Activated T-helper 17 cell treated with anti-CD3 and anti-CD28 coated beads, Interleukin-2, amount 50 U/mL, for 72 hours (primary cell): ENCODE measurements around the gene MB21D2. TPM values are rescaled to one million over a fixed set of nuclear protein-coding genes. Genes with fewer than 3 reads are reported as not detected.

Experiments used
- ATAC-seq: fragments of 150-1000 bp; cut with Tn5 transposase; replicated peaks from 2 replicates; pipeline ENCODE4 v1.10.0; 2021; ENCODE audit warnings: mild to moderate bottlenecking, moderate library complexity
- H3K27ac Mint-ChIP-seq: one replicate; pipeline ENCODE4 v1.8.0; 2022; ENCODE audit warnings: mixed read lengths
- H3K27me3 Mint-ChIP-seq: one replicate; pipeline ENCODE4 v1.8.0; 2022; ENCODE audit warnings: mixed read lengths
- H3K36me3 Mint-ChIP-seq: one replicate; pipeline ENCODE4 v1.8.0; 2022; ENCODE audit warnings: low read depth, mild to moderate bottlenecking, mixed read lengths
- H3K4me1 Mint-ChIP-seq: one replicate; pipeline ENCODE4 v1.8.0; 2022; ENCODE audit warnings: mixed read lengths
- H3K4me3 Mint-ChIP-seq: one replicate; pipeline ENCODE4 v1.8.0; 2022; ENCODE audit warnings: mild to moderate bottlenecking, mixed read lengths
- H3K9me3 Mint-ChIP-seq: one replicate; pipeline ENCODE4 v1.8.0; 2022; ENCODE audit warnings: mixed read lengths
- total RNA-seq, 2 donors: library from RNA; stranded (reverse); gene quantifications; one replicate each; pipeline ENCODE4 v1.2.3, GENCODE V29; 2022

MB21D2 gene
- total RNA-seq, 2 donors from 2014 or later, result 13.4 to 13.9 TPM

GRCh38 chr3:192890347-192891335, 27.0 kb downstream of the MB21D2 start:
- Mint-ChIP-seq H3K9me3 (no peaks in the 10 kb centered on the region), H3K27me3 (peaks cover 7% of the 10 kb centered on the region), H3K4me1 (peaks cover 40% of the 10 kb centered on the region), H3K4me3 (peak overlapping the region; percentile 75), H3K27ac (peak overlapping the region; percentile 76), H3K36me3 (peaks cover 12% of the 10 kb centered on the region)
- peak; percentile 12 for ATAC-seq

DNA sequence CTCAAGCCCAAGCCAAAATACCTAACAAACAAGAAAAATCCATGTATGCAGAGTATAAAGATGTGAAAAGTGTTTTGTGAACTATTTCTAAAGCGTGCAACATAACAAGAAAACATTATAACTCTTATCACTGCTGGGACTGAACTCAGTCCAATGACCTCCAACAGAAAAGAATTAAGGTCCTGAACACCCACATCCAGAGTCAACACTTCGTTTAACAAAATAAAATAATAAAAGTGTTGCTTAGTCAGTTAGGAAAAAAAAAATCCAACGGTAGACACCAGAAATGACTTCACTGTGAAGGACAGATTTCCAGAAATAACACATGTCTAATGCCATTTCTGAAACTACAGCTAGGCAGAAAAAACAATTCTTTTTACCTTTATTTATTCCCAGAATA, 28.0 kb downstream of the MB21D2 start:
- H3K9me3 Mint-ChIP-seq, result no peaks in the 10 kb centered on the region
- peaks cover 41% of the 10 kb centered on the region for H3K4me1 Mint-ChIP-seq
- H3K4me3 Mint-ChIP-seq, result peak overlapping the region; percentile 75
- H3K27me3 Mint-ChIP-seq, result peaks cover under 1% of the 10 kb centered on the region
- peaks cover 16% of the 10 kb centered on the region for H3K36me3 Mint-ChIP-seq
- ATAC-seq, result no peak
- H3K27ac Mint-ChIP-seq, result peak overlapping the region; percentile 76

DNA sequence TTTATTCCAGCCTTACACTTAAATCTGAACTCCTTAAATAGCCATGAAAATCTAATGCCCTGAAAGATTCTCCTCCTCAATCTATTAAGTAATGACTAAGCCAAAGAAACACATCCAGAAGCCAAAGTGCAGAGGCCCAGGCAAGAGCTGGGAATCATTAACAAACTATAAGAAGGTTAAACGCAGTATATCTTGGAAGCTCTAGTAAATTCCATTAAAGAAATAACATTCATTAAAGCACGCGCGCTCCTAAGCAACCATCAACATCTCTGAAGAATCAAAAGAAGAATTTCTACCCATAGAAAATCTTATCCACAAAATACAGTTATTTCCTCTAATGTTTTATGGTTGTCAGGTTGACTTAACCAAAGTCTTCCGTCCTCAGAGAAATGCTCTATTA, 29.5 kb downstream of the MB21D2 start:
- Mint-ChIP-seq H3K4me1 (peaks cover 33% of the 10 kb centered on the region), H3K27me3 (no peaks in the 10 kb centered on the region), H3K36me3 (peaks cover 15% of the 10 kb centered on the region), H3K4me3 (peak overlapping the region; percentile 75), H3K27ac (peak overlapping the region; percentile 96), H3K9me3 (no peaks in the 10 kb centered on the region)
- no peak for ATAC-seq

- Mint-ChIP-seq H3K9me3 (no peaks in the 10 kb centered on the region), H3K36me3 (peaks cover 11% of the 10 kb centered on the region), H3K4me1 (peaks cover 33% of the 10 kb centered on the region), H3K27ac (peak overlapping the region; percentile 96), H3K4me3 (peak overlapping the region; percentile 75), H3K27me3 (no peaks in the 10 kb centered on the region)
- ATAC-seq, result peak; percentile 39
Measured at GRCh38 chr3:192887701-192888100, 30.0 kb downstream of the MB21D2 start.

- peak; percentile 69 for ATAC-seq
- H3K27me3 Mint-ChIP-seq, result no peaks in the 10 kb centered on the region
- H3K36me3 Mint-ChIP-seq, result peaks cover 11% of the 10 kb centered on the region
- no peaks in the 10 kb centered on the region for H3K9me3 Mint-ChIP-seq
- peaks cover 31% of the 10 kb centered on the region for H3K4me1 Mint-ChIP-seq
- peak overlapping the region; percentile 75 for H3K4me3 Mint-ChIP-seq
- H3K27ac Mint-ChIP-seq, result peak overlapping the region; percentile 96
Measured at GRCh38 chr3:192887047-192887446, 30.6 kb downstream of the MB21D2 start.

DNA sequence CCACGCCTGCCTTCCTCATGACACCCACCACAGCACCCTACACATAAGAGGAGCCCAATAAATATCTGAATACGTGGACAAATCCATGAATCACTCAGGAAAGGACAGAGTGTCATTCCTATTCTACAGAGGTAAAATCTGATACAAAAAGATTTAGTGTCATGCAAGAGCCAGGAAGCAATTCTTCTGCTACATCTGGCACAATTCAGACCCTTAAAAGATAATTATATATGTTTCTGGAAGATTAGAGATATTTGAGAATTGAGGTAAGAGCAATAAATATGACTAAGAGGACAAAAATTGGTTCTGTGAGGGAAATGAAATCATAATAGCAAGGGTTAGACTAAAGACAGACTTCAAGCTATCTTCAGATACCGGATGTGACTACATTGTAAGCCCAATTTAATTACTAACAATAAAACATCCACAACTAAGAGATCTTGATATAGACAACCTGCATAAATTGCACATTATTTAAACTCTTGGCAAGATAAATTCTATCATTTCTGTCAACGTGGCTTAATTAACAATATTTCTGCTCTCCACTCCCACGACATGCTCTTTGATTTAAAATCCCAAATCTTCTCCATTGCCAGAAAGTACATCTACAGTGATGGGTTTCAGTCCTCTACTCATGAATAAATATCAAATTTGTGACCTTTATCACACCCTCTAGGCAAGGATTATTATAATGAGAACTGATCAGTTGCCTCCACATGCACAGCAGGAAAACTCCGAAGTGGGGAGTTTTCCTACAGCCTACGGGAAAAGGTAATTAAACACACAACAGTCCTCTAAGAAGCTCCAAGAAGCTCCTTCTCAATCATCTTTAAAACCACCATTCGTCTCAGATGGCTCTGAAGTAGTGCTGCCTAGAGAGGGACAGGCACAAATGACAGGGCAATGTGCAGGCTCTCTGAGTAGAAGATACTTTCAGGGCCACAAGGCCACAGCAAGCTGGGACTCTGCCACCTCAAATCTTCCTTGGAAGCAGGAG, 32.6 kb downstream of the MB21D2 start:
- Mint-ChIP-seq H3K9me3 (no peaks in the 10 kb centered on the region), H3K4me3 (peak overlapping the region; percentile 75), H3K36me3 (peaks cover 11% of the 10 kb centered on the region), H3K4me1 (peaks cover 24% of the 10 kb centered on the region), H3K27ac (peak overlapping the region; percentile 96), H3K27me3 (no peaks in the 10 kb centered on the region)
- ATAC-seq, result no peak

- no peaks in the 10 kb centered on the region for H3K27me3 Mint-ChIP-seq
- ATAC-seq, result no peak
- no peak overlapping the region for H3K27ac Mint-ChIP-seq
- H3K4me3 Mint-ChIP-seq, result no peak overlapping the region
- peaks cover 20% of the 10 kb centered on the region for H3K36me3 Mint-ChIP-seq
- H3K4me1 Mint-ChIP-seq, result peaks cover 18% of the 10 kb centered on the region
- H3K9me3 Mint-ChIP-seq, result no peaks in the 10 kb centered on the region
Measured at GRCh38 chr3:192883512-192883911, 34.1 kb downstream of the MB21D2 start.

DNA sequence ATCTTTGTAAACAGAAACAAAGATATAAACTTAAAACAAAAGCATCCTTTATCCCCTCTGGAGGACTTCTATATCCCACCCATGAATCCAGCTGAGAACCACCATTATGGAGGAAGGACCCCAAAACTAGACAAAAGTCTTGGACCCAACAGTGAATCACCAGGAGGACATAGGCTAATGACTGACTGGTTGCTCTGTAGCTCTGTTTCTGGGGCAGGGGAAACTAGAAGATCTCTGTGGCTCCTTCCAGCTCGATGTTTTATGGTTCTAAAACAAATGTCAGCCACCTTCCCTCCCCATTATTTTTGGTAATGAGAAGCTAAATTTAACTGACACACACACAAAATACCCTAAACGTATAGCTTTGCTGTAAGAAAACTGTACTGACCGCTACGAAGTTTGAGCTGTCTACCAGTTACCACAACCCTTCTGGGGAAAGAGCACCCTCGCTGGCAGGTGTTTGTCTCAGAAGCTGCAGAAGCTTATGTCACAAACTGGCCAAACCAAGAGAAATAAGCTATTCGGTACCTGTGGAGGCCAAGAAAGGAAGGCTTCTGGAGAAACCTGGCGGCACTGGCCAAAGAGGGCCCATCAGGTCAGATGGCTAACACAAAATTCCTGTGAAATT, 36.4 kb downstream of the MB21D2 start:
- no peak for ATAC-seq
- no peaks in the 10 kb centered on the region for H3K9me3 Mint-ChIP-seq
- no peak overlapping the region for H3K4me3 Mint-ChIP-seq
- H3K4me1 Mint-ChIP-seq, result peaks cover 15% of the 10 kb centered on the region
- no peaks in the 10 kb centered on the region for H3K27me3 Mint-ChIP-seq
- peaks cover 20% of the 10 kb centered on the region for H3K36me3 Mint-ChIP-seq
- H3K27ac Mint-ChIP-seq, result no peak overlapping the region

DNA sequence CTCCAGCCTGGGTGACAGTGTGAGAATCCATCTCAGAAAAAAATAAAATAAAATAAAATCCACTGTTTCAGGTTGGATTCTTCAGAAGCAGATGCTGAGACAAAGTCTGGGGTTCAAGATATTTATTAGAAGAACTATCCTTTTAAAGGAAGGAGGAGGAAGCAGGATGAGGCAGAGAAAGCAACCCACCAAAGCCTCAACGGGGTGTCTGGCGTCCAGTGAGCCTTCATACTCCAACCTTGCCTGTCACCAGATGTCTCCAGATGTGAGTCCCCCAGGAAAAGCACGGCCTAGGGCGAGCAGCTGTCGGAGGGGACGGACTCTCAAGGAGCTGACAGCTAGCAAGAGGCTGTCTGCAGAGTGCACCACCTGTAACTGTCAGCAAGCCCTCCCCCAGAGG, 37.3 kb downstream of the MB21D2 start:
- ATAC-seq, result no peak
- H3K4me1 Mint-ChIP-seq, result peaks cover 15% of the 10 kb centered on the region
- peaks cover 17% of the 10 kb centered on the region for H3K36me3 Mint-ChIP-seq
- no peak overlapping the region for H3K4me3 Mint-ChIP-seq
- no peaks in the 10 kb centered on the region for H3K27me3 Mint-ChIP-seq
- no peak overlapping the region for H3K27ac Mint-ChIP-seq
- no peaks in the 10 kb centered on the region for H3K9me3 Mint-ChIP-seq

DNA sequence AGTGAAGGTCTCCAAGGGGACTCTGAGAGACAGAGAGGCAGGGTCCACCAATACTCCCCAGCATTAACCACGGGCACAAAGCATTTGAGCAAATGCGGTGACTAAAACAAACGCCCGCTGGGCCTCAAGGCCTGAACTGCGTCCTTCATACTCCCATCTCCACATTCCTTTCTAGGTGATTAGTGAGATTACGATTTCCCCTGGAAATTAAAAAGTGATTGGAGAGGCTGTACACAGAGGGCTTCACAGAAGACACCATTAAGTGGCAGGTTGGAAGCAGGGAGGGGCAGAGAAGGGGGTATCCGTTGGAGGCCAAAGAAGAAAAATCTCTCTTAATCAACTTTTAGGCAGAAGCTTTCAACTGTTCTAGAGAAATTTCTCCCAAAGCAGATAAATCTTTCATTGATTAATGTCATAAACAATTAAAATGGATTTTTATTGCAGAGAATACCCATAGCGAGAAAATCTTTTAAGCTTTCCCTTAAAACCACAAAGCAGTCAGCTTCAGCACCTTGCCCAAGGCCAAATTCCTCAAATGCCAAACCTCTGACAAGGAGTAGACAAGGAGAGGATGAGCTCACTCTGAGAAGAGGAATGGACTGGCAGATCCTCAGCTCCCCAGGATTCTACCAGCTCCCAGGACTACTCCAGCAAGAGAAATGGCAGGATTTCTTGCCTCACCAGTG, 38.2 kb downstream of the MB21D2 start:
- peaks cover 17% of the 10 kb centered on the region for H3K4me1 Mint-ChIP-seq

GRCh38 chr3:192875971-192876565, 41.6 kb downstream of the MB21D2 start:
- no peak overlapping the region for H3K4me3 Mint-ChIP-seq
- H3K36me3 Mint-ChIP-seq, result peaks cover 9% of the 10 kb centered on the region
- H3K27ac Mint-ChIP-seq, result no peak overlapping the region
- H3K27me3 Mint-ChIP-seq, result peaks cover 3% of the 10 kb centered on the region
- ATAC-seq, result peak; percentile 18
- no peaks in the 10 kb centered on the region for H3K9me3 Mint-ChIP-seq
- H3K4me1 Mint-ChIP-seq, result peaks cover 31% of the 10 kb centered on the region

More for the DNA sequence above, 38.2 kb downstream of the MB21D2 start:
- ATAC-seq, result no peak
- Mint-ChIP-seq H3K36me3 (peaks cover 9% of the 10 kb centered on the region), H3K27ac (no peak overlapping the region), H3K4me3 (no peak overlapping the region), H3K9me3 (no peaks in the 10 kb centered on the region), H3K27me3 (peaks cover under 1% of the 10 kb centered on the region)

GRCh38 chr3:192870822-192871221, 46.8 kb downstream of the MB21D2 start:
- ATAC-seq, result no peak
- H3K4me3 Mint-ChIP-seq, result no peak overlapping the region
- H3K4me1 Mint-ChIP-seq, result peaks cover 36% of the 10 kb centered on the region
- H3K9me3 Mint-ChIP-seq, result no peaks in the 10 kb centered on the region
- no peaks in the 10 kb centered on the region for H3K36me3 Mint-ChIP-seq
- H3K27ac Mint-ChIP-seq, result no peak overlapping the region
- peaks cover 3% of the 10 kb centered on the region for H3K27me3 Mint-ChIP-seq
